PC-3 (cell line): Measurements from ENCODE around the gene ITGA4. TPM values are rescaled to one million over a fixed set of nuclear protein-coding genes. Genes with fewer than 3 reads are reported as not detected.

Experiments
- ATAC-seq: fragments of 200-7000 bp; cut with Tn5 transposase; 2 replicates; pipeline ENCODE4 v1.9.1; 2020; ENCODE audit warnings: mild to moderate bottlenecking, moderate library complexity
- BruUV-seq: library from RNA; stranded (reverse); fragments of 400-500 nt; replicated peaks from 2 replicates; lab custom pipeline; 2021; lab: Mats Ljungman, UMichigan
- CTCF ChIA-PET: fragments of 300-600 bp; sonication (Branson Sonifier 250); formaldehyde crosslinking; loops from one replicate; lab custom pipeline; 2022; ENCODE audit warnings: antibody characterized with exemption; lab: Charles Lee
- POLR2A ChIA-PET: fragments of 300-600 bp; sonication (Branson Sonifier 250); formaldehyde crosslinking; loops from one replicate; lab custom pipeline; 2022; ENCODE audit warnings: antibody characterized with exemption; ENCODE audit not compliant: unreplicated experiment; lab: Charles Lee
- DNase-seq: peaks from one replicate; pipeline ENCODE4 v3.0.0-alpha.2; 2015
- H2AFZ ChIP-seq: fragments of 300-600 bp; sonication (generic); 2 replicates; pipeline ENCODE4 v1.6.0; 2016; ENCODE audit warnings: antibody characterized with exemption, low read length
- H3F3A ChIP-seq: fragments of 300-600 bp; sonication (generic); one replicate; pipeline ENCODE4 v1.6.0; 2017; ENCODE audit warnings: antibody characterized with exemption, low read length, control low read depth, mild to moderate bottlenecking; ENCODE audit not compliant: unreplicated experiment
- H3K27ac ChIP-seq: fragments of 300-600 bp; sonication (generic); 2 replicates; pipeline ENCODE4 v1.5.1; 2016; ENCODE audit warnings: mild to moderate bottlenecking, low read length
- H3K27me3 ChIP-seq: fragments of 300-600 bp; sonication (generic); 2 replicates; pipeline ENCODE4 v1.6.1; 2016; ENCODE audit warnings: low read length, mixed read lengths
- H3K36me3 ChIP-seq: fragments of 300-600 bp; sonication (generic); 2 replicates; pipeline ENCODE4 v1.6.1; 2016; ENCODE audit warnings: low read depth, mixed run types, low read length, mixed read lengths
- H3K4me1 ChIP-seq: fragments of 300-600 bp; sonication (generic); 2 replicates; pipeline ENCODE4 v1.5.1; 2016; ENCODE audit warnings: low read length; ENCODE audit not compliant: insufficient read depth
- H3K4me2 ChIP-seq: fragments of 300-600 bp; sonication (generic); 2 replicates; pipeline ENCODE4 v1.6.0; 2016; ENCODE audit warnings: low read length
- H3K4me3 ChIP-seq: fragments of 300-600 bp; sonication (generic); 2 replicates; pipeline ENCODE4 v1.5.1; 2016; ENCODE audit warnings: mild to moderate bottlenecking, low read length, mixed read lengths
- H3K79me2 ChIP-seq: fragments of 300-600 bp; sonication (generic); 2 replicates; pipeline ENCODE4 v1.6.1; 2017; ENCODE audit warnings: low read length, mixed read lengths
- H3K9ac ChIP-seq: fragments of 300-600 bp; sonication (generic); 2 replicates; pipeline ENCODE4 v1.6.0; 2016; ENCODE audit warnings: mild to moderate bottlenecking, low read length
- H3K9me2 ChIP-seq: fragments of 300-600 bp; sonication (generic); replicated peaks from 2 replicates; pipeline ENCODE4 v1.6.1; 2016; ENCODE audit warnings: mixed run types, low read length, mixed read lengths
- H3K9me3 ChIP-seq: fragments of 300-600 bp; sonication (generic); 2 replicates; pipeline ENCODE4 v1.6.1; 2016; ENCODE audit warnings: low read length, mixed read lengths
- H4K20me1 ChIP-seq: fragments of 300-600 bp; sonication (generic); 2 replicates; pipeline ENCODE4 v1.6.1; 2016; ENCODE audit warnings: low read length, mixed read lengths
- CTCF ChIP-seq: fragments of 300-600 bp; sonication (generic); conservative IDR thresholded peaks from 2 replicates; pipeline ENCODE4 v1.5.1; 2017; ENCODE audit warnings: antibody characterized with exemption, low read depth, mild to moderate bottlenecking, low read length
- EZH2 ChIP-seq: fragments of 300-600 bp; sonication (generic); IDR thresholded peaks from one replicate; pipeline ENCODE4 v1.6.1; 2017; ENCODE audit warnings: antibody characterized with exemption, mild to moderate bottlenecking, low read length; ENCODE audit not compliant: unreplicated experiment
- EZH2phosphoT487 ChIP-seq: fragments of 300-600 bp; sonication (generic); IDR thresholded peaks from 2 replicates; pipeline ENCODE4 v1.6.1; 2018; ENCODE audit warnings: mild to moderate bottlenecking, antibody characterized with exemption, low read length, borderline replicate concordance
- intact Hi-C: fragments of 100-400 bp; cut with micrococcal nuclease; formaldehyde crosslinking; loops from 2 replicates; pipeline ENCODE4 v1.9.0; 2023
- total RNA-seq: library from RNA; depleted of rRNA; stranded (reverse); fragments of >200 nt; gene quantifications from 2 replicates; pipeline ENCODE4 v1.2.3, GENCODE V29; 2014

Gene ITGA4
- total RNA-seq, 1 experiment from 2014 or later = 1.0 TPM

GRCh38 chr2:181426672-181427071 lies 30.5 kb upstream of the ITGA4 start:
- Histone ChIP-seq H2AFZ (no peak overlapping the region), H3K27ac (no peak overlapping the region), H3K4me1 (no peaks in the 10 kb centered on the region), H3K79me2 (no peaks in the 10 kb centered on the region), H3K4me2 (no peak overlapping the region), H3F3A (no peaks in the 10 kb centered on the region), H3K9me2 (no peaks in the 10 kb centered on the region), H4K20me1 (no peaks in the 10 kb centered on the region), H3K9me3 (no peaks in the 10 kb centered on the region), H3K4me3 (no peak overlapping the region), H3K36me3 (no peaks in the 10 kb centered on the region), H3K27me3 (no peaks in the 10 kb centered on the region), H3K9ac (no peak overlapping the region)
- no TSS peak for BruUV-seq
- intact Hi-C loops = no loop called here
- no peak for ATAC-seq
- CTCF ChIA-PET = no interaction called here
- TF ChIP-seq CTCF (no peak), EZH2phosphoT487 (no peak), EZH2 (no peak)
- POLR2A ChIA-PET = no interaction called here
- DNase-seq = no peak

GRCh38 chr2:181430406-181431118 lies 26.6 kb upstream of the ITGA4 start:
- H3F3A ChIP-seq = no peaks in the 10 kb centered on the region
- ATAC-seq (no peak; the same call in 1 of the 2 replicates), DNase-seq (peak; percentile 52)
- no peaks in the 10 kb centered on the region for H3K36me3 ChIP-seq
- no peaks in the 10 kb centered on the region for H3K27me3 ChIP-seq
- H3K4me3 ChIP-seq = no peak overlapping the region
- H3K9ac ChIP-seq = no peak overlapping the region
- no peaks in the 10 kb centered on the region for H3K4me1 ChIP-seq
- ChIA-PET CTCF (no interaction called here), POLR2A (no interaction called here)
- H3K4me2 ChIP-seq = no peak overlapping the region
- H3K9me3 ChIP-seq = no peaks in the 10 kb centered on the region
- TF ChIP-seq CTCF = peak; percentile 59
- no peak for TF ChIP-seq EZH2
- no peaks in the 10 kb centered on the region for H3K79me2 ChIP-seq
- H3K27ac ChIP-seq = no peak overlapping the region
- intact Hi-C loops = no loop called here
- no TSS peak for BruUV-seq
- no peaks in the 10 kb centered on the region for H3K9me2 ChIP-seq
- H2AFZ ChIP-seq = no peak overlapping the region
- no peaks in the 10 kb centered on the region for H4K20me1 ChIP-seq

- Histone ChIP-seq H4K20me1 (no peaks in the 10 kb centered on the region), H3K27me3 (no peaks in the 10 kb centered on the region), H3K9me2 (no peaks in the 10 kb centered on the region), H3K9me3 (no peaks in the 10 kb centered on the region), H3F3A (no peaks in the 10 kb centered on the region), H3K9ac (no peak overlapping the region), H3K4me1 (no peaks in the 10 kb centered on the region), H3K36me3 (no peaks in the 10 kb centered on the region), H3K4me2 (no peak overlapping the region), H3K27ac (no peak overlapping the region), H3K4me3 (no peak overlapping the region), H3K79me2 (no peaks in the 10 kb centered on the region), H2AFZ (no peak overlapping the region)
- no peak for DNase-seq
- no peak for ATAC-seq
- ChIA-PET POLR2A (no interaction called here), CTCF (no interaction called here)
- intact Hi-C loops = no loop called here
- BruUV-seq = no TSS peak
- TF ChIP-seq EZH2phosphoT487 (no peak), EZH2 (no peak), CTCF (0 out of 2 replicates have a peak, but pooled peaks have one; percentile 18)
These were observed 25.5 kb upstream of the ITGA4 start for GRCh38 chr2:181431674-181432073.
